CD4-positive, alpha-beta T cell treated with Interleukin-10 for 1 hour (primary cell): ENCODE measurements around the gene STX11.
A peak's percentile ranks its signal among the peaks of the same experiment; 100 is the strongest.

Experiments used
- DNase-seq: peaks from one replicate; pipeline ENCODE4 v3.0.0-alpha.2; 2020

The STX11 gene

DNA sequence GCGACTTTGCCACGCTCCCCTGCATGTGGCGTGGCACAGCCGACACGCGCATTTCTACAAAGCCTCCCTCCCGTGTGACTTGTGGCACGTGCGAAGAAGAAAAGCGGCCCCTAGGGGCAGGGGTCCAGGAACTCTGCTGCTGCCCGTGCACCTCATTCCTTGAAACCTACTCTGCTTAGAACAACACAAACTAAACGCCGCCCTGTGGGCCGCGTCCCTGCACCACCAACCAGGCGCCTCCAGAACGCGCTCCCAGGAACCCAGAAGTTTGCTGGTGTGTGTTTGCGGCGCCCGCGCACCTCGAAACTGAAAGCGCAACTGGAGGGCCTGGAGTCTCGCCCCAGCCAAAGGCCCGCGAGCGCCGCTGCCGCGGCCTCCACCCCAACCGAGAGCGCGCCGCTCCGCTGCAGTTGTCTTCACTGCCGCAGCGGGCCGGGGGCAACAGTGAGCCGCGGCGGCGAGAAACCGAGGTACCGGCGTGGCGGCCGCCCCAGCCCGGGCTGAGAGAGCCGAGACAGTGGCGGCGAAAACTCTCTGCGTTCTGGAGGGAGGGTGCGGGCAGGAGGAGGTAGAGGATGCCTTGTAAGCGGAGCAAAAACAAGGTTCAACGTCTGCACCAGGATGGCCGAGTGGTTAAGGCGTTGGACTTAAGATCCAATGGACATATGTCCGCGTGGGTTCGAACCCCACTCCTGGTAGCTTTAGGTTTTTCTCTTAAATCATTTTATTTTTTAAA, 65.8 kb downstream of the STX11 start:
- DNase-seq, result peak; percentile 94

DNA sequence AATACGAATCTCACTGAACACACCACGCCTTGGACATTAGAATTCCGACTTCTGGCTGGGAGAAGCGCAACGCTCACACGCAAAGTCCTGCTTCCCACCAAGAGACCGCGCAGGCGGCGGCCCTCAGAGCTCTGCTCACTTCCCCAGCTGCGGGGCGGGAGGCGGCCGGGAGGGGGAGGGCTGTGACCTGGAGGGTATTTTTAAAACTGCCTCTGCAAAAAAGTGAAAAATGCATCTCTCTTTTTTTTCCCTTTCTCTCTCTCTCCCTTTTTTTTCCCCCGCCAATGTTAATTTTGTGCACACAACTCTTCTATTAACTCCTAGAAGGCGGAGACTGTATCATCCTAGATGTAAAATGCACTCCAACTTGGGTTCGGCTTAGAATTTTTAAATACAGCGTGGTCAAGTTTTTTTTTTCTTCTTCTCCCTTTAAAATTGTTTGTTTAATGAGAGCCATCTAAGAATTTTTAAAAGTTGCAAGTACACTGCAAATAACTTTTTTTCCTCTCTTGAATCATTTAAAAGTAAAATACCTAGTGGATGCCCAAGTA, 66.4 kb downstream of the STX11 start:
- no peak for DNase-seq

- no peak for DNase-seq
Measured at GRCh38 chr6:144217264-144217663, 66.9 kb downstream of the STX11 start.

- DNase-seq, result no peak
Measured at GRCh38 chr6:144217797-144218196, 67.5 kb downstream of the STX11 start.

DNA sequence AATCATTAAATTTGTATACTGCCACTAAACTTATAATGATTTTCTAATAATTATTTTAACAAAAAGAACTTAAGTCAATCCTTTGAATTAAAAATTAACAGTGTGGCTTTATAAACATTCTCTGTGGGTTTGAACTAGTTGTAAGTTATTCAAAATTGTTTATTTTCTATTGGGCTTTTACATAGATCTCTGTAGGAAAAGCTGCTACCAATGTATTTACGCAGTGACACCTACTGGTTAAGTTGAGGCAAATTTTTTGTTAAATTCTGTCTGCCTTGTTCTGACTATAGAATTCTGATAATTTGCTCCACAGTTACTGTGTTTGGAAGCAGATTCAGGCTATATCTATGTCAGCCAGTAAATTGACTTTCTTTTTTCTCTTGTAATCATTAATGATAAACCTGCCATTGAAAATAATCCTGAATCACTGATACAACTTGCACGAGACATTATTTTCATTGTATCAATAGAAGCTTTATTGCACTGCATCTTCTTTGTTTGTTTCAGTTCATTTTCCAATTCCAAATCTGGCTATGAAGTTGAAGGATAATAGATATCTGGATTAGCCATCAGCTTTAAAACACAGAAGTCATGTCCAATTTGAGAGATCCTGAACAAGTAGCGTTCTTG, 68.9 kb downstream of the STX11 start:
- peak; percentile 66 for DNase-seq

DNA sequence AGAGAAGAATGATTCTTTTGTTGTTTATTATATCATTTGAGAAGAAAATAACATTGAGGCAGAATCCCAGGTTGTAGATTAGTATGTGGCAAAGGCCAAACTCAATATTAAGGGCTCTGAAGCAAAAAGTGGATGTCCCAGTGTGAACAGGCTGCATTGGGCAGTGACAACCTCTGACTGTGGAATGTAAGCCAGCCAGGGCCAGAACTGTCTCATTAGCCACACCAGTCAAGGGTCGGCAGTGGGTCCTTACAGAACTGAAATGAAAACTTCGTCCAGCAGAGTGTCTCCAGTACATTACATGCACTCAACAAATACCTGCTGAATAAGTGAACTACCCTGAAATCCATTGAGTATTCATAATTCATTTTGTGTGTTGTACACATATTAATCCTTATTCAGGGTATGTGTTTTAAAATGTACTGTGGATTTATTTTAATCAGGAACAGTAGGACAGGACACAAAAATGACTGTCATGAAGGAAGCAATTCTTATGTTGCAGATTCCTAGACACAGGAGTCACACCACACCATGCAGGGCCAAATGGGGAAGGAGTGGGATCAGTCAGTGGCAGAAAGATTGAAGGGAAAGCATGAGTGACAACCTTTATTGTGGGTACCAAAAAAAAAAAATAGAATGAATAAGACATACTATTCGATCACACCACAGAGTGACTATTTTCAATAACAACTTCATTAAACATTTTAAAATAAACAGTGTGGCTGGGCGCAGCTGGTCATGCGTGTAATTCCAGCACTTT, 69.9 kb downstream of the STX11 start:
- DNase-seq, result no peak

GRCh38 chr6:144223686-144224085, 73.4 kb downstream of the STX11 start:
- DNase-seq, result no peak

DNA sequence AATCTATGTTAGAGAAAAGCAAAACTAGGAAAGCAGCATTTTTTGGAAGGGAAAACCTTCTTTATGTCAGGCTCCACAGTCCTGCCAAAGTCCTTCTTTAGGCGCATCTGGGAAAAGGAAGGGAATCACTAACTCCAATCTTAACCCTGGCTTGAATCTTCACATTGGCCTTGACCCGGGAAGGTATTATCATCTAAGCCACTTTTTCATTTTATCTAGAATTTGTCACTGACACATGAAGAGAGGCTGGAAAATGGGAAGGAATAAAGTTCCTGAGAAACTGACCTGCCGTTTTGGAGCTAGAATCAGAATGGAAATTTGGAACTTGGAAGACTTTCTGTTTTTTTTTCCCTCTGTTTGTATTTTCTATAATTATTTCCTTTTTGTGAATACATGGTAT, 81.4 kb downstream of the STX11 start:
- DNase-seq, result no peak

DNA sequence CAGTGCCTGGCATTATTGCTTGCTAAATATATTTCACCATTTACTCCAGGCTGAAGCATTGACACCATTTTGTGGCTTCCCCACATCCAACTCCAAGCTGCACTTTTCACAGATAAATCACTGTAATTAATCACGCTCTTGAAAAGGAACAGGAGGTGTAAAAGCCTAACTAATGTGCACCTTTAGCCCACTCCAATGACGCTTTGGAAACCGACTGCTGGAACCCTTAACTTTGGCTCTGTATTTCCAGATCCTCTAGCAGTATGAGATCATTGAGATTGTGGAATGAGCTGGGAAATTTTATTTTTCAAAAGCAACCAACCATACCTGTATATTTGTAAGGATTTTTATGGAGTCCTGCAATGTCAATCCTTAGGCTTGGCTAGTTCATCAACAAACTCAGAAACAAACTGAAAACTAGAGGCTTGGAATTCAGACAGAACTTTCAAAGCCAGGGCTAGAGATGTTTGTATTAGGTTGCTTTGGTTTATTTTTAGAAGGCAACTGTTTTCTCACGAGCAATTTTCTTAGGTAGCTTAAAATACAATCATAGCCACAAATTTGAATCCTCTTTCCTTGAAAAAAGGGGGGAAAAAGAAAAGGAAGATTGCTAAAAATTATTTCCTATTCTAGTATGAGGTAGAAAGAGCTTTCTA, 82.0 kb downstream of the STX11 start:
- DNase-seq, result no peak

DNA sequence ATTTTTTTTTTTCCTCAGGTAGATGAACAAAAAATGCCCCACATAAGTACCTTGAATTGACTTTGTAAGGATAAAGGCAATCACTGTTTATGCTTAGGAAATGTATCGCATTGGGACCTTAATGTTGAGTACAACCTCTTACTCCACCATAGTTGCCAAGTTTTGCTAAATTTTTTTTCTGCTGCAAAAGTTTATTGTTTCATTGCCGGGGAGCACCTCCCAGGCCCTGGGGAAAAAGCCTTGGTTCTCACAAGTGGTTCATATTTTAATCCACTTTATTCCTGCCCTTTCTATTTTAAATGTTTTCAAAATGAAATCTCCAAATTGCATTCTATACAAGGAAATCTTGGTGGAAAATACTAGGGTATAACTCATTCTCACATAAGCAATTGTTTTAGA, 82.5 kb downstream of the STX11 start:
- DNase-seq, result no peak

DNA sequence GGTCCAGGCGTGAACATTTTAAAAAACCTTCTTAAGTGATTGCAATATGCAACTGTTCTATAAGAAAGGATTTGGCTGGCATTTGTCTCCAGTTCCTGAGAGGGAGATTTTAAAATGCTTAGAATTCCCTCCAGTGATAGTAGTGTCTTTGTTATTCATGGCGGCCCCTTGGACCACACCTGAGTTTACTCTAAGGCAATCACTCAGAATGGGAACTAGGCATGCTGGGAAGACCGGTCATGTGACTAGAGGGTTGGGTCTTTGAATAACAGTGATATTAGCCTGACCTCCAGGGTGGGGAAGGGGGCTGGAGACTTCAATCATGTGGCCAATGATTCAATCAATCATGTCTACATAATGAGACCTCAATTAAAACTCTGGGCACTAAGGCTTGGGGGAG, 84.1 kb downstream of the STX11 start:
- DNase-seq, result no peak

- DNase-seq, result no peak
Measured at GRCh38 chr6:144234935-144235334, 84.6 kb downstream of the STX11 start.
